K562 (cell line): ENCODE results near the gene SLC28A3. TPM values are rescaled to one million over a fixed set of nuclear protein-coding genes. Genes with fewer than 3 reads are reported as not detected.

Experiments
- ADNP ChIP-seq: fragments of 200-800 bp; sonication (Bioruptor generic); IDR thresholded peaks from 2 replicates; pipeline ENCODE4 v1.6.1; 2016; ENCODE audit warnings: missing genetic modification characterization, missing compliant biosample characterization
- ATF7 ChIP-seq: fragments of 450-650 bp; IDR thresholded peaks from 2 replicates; pipeline ENCODE4 v1.7.1; 2014; ENCODE audit warnings: mild to moderate bottlenecking, moderate library complexity
- CC2D1A ChIP-seq: fragments of 450-650 bp; IDR thresholded peaks from 2 replicates; pipeline ENCODE4 v1.6.1; 2017; ENCODE audit warnings: mild to moderate bottlenecking
- CCNT2 ChIP-seq: IDR thresholded peaks from 2 replicates; pipeline ENCODE4 v1.6.1; 2011; ENCODE audit warnings: borderline replicate concordance, low read depth, mild to moderate bottlenecking, moderate library complexity, mixed read lengths, low read length; ENCODE audit not compliant: insufficient read length; ENCODE audit errors: extremely low read depth
- CHD4 ChIP-seq: fragments of 200-600 bp; sonication (generic); IDR thresholded peaks from 3 replicates; pipeline ENCODE4 v1.6.1; 2012; ENCODE audit warnings: low read depth, mild to moderate bottlenecking, mixed read lengths, low read length, inconsistent platforms; ENCODE audit not compliant: insufficient read depth, insufficient replicate concordance, poor library complexity, severe bottlenecking
- EP300 ChIP-seq: IDR thresholded peaks from 2 replicates; pipeline ENCODE4 v1.6.1; 2012; ENCODE audit warnings: low read length, improper control_type of control experiment
- KDM1A ChIP-seq, 2 experiments: fragments of 450-650 bp; IDR thresholded peaks; 2 replicates each; pipeline ENCODE4 v1.6.1; 2016; ENCODE audit warnings: mild to moderate bottlenecking in 2 of 2
- KLF16 ChIP-seq: IDR thresholded peaks from 2 replicates; pipeline ENCODE4 v1.6.1; 2016; ENCODE audit warnings: antibody characterized with exemption
- MEIS2 ChIP-seq: fragments of 450-650 bp; IDR thresholded peaks from 2 replicates; pipeline ENCODE4 v1.6.1; 2014; ENCODE audit warnings: mild to moderate bottlenecking; ENCODE audit not compliant: partially characterized antibody
- NCOA4 ChIP-seq: fragments of 450-650 bp; IDR thresholded peaks from 2 replicates; pipeline ENCODE4 v1.6.1; 2018; ENCODE audit warnings: mild to moderate bottlenecking; ENCODE audit not compliant: partially characterized antibody
- NFRKB ChIP-seq: fragments of 450-650 bp; IDR thresholded peaks from 2 replicates; pipeline ENCODE4 v1.6.1; 2016; ENCODE audit warnings: low read depth
- NR4A1 ChIP-seq, 2 experiments: fragments of 250-450 bp in 1 of 2; fragments of 450-650 bp in 1 of 2; sonication (Bioruptor Pico) in 1 of 2; IDR thresholded peaks; 2 replicates each; pipeline versions ENCODE4 v1.4.0 to v1.6.1; 2016 to 2020; ENCODE audit warnings: mild to moderate bottlenecking in 2 of 2, missing compliant biosample characterization in 1 of 2, missing genetic modification characterization in 1 of 2, moderate library complexity in 1 of 2
- SIN3A ChIP-seq, 2 experiments: fragments of 150-350 bp in 1 of 2; IDR thresholded peaks; 2 replicates each; pipeline ENCODE4 v1.6.1; 2011 to 2016; ENCODE audit warnings: borderline replicate concordance in 2 of 2, low read depth in 2 of 2, low read length in 2 of 2, mild to moderate bottlenecking in 2 of 2, moderate library complexity in 2 of 2; ENCODE audit not compliant: control insufficient read depth in 1 of 2
- SMARCA4 ChIP-seq: fragments of 450-650 bp; IDR thresholded peaks from 2 replicates; pipeline ENCODE4 v1.6.1; 2016
- SOX6 ChIP-seq: fragments of 450-650 bp; IDR thresholded peaks from 2 replicates; pipeline ENCODE4 v1.6.1; 2014; ENCODE audit warnings: mild to moderate bottlenecking
- ZNF12 ChIP-seq: sonication (generic); formaldehyde crosslinking; IDR thresholded peaks from 2 replicates; pipeline ENCODE4 v1.4.0; 2020; ENCODE audit warnings: mild to moderate bottlenecking, missing genetic modification reagents
- ZNF311 ChIP-seq: fragments of 250-450 bp; sonication (Bioruptor Pico); IDR thresholded peaks from 2 replicates; pipeline ENCODE4 v1.4.0; 2020; ENCODE audit warnings: mild to moderate bottlenecking, moderate library complexity
- ZNF830 ChIP-seq: fragments of 250-450 bp; sonication (Bioruptor Pico); IDR thresholded peaks from 2 replicates; pipeline ENCODE4 v1.5.0; 2021; ENCODE audit warnings: mild to moderate bottlenecking
- polyA plus RNA-seq, 8 experiments: library from polyadenylated mRNA; depleted of rRNA in 4 of 8; stranded (reverse) in 5 of 8; unstranded in 3 of 8; fragments of >200 nt; fragmentation: Nextera tagmentation in 2 of 8; fragmentation: Illumina TruSeq in 1 of 8; extraction: Ambion mirVana in 2 of 8; extraction: Trizol in 1 of 8; gene quantifications; 2 replicates each; pipeline versions ENCODE4 v1.2.1 to v1.2.3, GENCODE V29; 2011 to 2014; ENCODE audit warnings: inconsistent platforms in 1 of 8, missing spikeins in 1 of 8
- total RNA-seq, 7 experiments: library from RNA; depleted of rRNA in 6 of 7; stranded (reverse); fragments of >200 nt in 6 of 7; fragmentation: Illumina TruSeq in 2 of 7; extraction: Trizol in 2 of 7; gene quantifications; 2 replicates each; pipeline versions ENCODE4 v1.2.1 to v1.2.3, GENCODE V29; 2011 to 2021; ENCODE audit warnings: low replicate concordance in 1 of 7
- TF ChIP-seq, protein P1 (sequence below), 2 experiments: IDR thresholded peaks in 1 of 2; conservative IDR thresholded peaks in 1 of 2; 2 replicates each; pipeline ENCODE4 v1.6.1; 2016; ENCODE audit warnings: low read depth in 2 of 2, mild to moderate bottlenecking in 1 of 2, missing compliant biosample characterization in 1 of 2, missing genetic modification characterization in 1 of 2, moderate library complexity in 1 of 2
- TF ChIP-seq, protein P2 (sequence below), 2 experiments: fragments of 200-800 bp in 1 of 2; sonication (Bioruptor generic) in 1 of 2; sonication (generic) in 1 of 2; formaldehyde crosslinking in 1 of 2; IDR thresholded peaks in 1 of 2; conservative IDR thresholded peaks in 1 of 2; 2 replicates each; pipeline versions ENCODE4 v1.5.0 to v1.6.1; 2016 to 2020; ENCODE audit warnings: missing compliant biosample characterization in 1 of 2, missing genetic modification characterization in 1 of 2, missing genetic modification reagents in 1 of 2
- TF ChIP-seq, protein P3 (sequence below): fragments of 450-650 bp; formaldehyde crosslinking; IDR thresholded peaks from 2 replicates; pipeline ENCODE4 v1.4.0; 2022; ENCODE audit warnings: missing genetic modification characterization

The SLC28A3 gene
- total and polyA plus RNA-seq, 9 of the 15 experiments (the other 6 are each of a cell fraction or from before 2014, with no cell fraction given): not detected

DNA sequence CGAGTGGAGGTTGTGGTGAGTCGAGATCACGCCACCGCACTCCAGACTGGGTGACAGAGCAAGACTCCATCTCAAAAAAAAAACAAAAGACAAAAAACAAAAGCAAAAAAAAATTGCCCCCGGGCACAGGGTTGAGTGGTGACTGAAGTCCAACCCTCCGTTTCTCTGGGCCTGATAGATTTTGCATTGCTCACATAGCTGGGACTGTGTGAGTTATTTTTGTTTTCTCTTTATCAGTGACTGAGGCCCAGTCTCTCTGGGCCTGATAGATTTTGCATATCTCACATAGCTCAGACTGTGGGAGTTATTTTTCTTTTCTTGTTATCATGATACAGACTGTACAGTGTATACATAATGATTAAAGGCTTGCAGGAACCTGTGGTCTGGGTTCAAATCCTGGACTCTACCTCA is 2.6 kb upstream of the SLC28A3 start (continued):
- TF ChIP-seq CHD4 (no peak), CCNT2 (no peak), MEIS2 (peak; percentile 50), SMARCA4 (peak; percentile 84), ADNP (0 out of 2 replicates have a peak, but pooled peaks have one; percentile 50), NFRKB (no peak), ATF7 (peak; percentile 38; the same call in 1 of the 2 replicates), SOX6 (peak; percentile 89), ZNF12 (no peak), ZNF830 (no peak), NCOA4 (no peak), NR4A1 (CRISPR knock-in tag; IDR thresholded peaks at IDR 0.05) (no peak), NR4A1 (tag; IDR thresholded peaks at IDR 0.05) (peak; percentile 77), EP300 (peak; percentile 91), KDM1A (IDR thresholded peaks at IDR 0.05) (peak in 1 of 2 experiments; percentile 61; a peak in 2 of 4 replicates), KLF16 (peak; percentile 92), CC2D1A (peak; percentile 66; the same call in 1 of the 2 replicates), SIN3A (IDR thresholded peaks at IDR 0.05; ENCODE audit: borderline replicate concordance in 2 of 2, control insufficient read depth in 1 of 2, low read depth in 2 of 2, low read length in 2 of 2) (no peak), ZNF311 (peak; percentile 81; the same call in 1 of the 2 replicates)
- TF ChIP-seq, protein P1, sequence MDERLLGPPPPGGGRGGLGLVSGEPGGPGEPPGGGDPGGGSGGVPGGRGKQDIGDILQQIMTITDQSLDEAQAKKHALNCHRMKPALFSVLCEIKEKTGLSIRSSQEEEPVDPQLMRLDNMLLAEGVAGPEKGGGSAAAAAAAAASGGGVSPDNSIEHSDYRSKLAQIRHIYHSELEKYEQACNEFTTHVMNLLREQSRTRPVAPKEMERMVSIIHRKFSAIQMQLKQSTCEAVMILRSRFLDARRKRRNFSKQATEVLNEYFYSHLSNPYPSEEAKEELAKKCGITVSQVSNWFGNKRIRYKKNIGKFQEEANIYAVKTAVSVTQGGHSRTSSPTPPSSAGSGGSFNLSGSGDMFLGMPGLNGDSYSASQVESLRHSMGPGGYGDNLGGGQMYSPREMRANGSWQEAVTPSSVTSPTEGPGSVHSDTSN (CRISPR knock-in tag; IDR thresholded peaks at IDR 0.05; ENCODE audit: low read depth): no peak
- TF ChIP-seq, protein P1 (tag; conservative IDR thresholded peaks at IDR 0.05; ENCODE audit: low read depth): peak; percentile 52
- TF ChIP-seq, protein P2, sequence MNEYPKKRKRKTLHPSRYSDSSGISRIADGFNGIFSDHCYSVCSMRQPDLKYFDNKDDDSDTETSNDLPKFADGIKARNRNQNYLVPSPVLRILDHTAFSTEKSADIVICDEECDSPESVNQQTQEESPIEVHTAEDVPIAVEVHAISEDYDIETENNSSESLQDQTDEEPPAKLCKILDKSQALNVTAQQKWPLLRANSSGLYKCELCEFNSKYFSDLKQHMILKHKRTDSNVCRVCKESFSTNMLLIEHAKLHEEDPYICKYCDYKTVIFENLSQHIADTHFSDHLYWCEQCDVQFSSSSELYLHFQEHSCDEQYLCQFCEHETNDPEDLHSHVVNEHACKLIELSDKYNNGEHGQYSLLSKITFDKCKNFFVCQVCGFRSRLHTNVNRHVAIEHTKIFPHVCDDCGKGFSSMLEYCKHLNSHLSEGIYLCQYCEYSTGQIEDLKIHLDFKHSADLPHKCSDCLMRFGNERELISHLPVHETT (CRISPR knock-in tag; conservative IDR thresholded peaks at IDR 0.05 in 1 of 2, IDR thresholded peaks at IDR 0.05 in 1 of 2): peak in 1 of 2 experiments; percentile 65; a peak in 1 of 4 replicates
- TF ChIP-seq, protein P3, sequence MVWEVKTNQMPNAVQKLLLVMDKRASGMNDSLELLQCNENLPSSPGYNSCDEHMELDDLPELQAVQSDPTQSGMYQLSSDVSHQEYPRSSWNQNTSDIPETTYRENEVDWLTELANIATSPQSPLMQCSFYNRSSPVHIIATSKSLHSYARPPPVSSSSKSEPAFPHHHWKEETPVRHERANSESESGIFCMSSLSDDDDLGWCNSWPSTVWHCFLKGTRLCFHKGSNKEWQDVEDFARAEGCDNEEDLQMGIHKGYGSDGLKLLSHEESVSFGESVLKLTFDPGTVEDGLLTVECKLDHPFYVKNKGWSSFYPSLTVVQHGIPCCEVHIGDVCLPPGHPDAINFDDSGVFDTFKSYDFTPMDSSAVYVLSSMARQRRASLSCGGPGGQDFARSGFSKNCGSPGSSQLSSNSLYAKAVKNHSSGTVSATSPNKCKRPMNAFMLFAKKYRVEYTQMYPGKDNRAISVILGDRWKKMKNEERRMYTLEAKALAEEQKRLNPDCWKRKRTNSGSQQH: no peak
